Keratinocyte (primary cell): ENCODE data around the gene HEATR3.

ENCODE experiments used
- EZH2 ChIP-seq: IDR thresholded peaks from one replicate; pipeline ENCODE4 v1.6.1; 2012; ENCODE audit warnings: inconsistent platforms, mild to moderate bottlenecking, low read length, moderate library complexity
- TF ChIP-seq, protein P1 (sequence below), 3 experiments: IDR thresholded peaks in 1 of 3; conservative IDR thresholded peaks in 1 of 3; optimal IDR thresholded peaks in 1 of 3; 2 replicates in 2 of 3; 3 replicates in 1 of 3; pipeline versions ENCODE3 to v1.5.1; 2011; ENCODE audit warnings: low read length in 3 of 3, mild to moderate bottlenecking in 3 of 3, moderate library complexity in 2 of 3, control low read depth in 1 of 3, inconsistent platforms in 1 of 3; ENCODE audit not compliant: insufficient read depth in 2 of 3; ENCODE audit errors: extremely low read depth in 1 of 3

DNA sequence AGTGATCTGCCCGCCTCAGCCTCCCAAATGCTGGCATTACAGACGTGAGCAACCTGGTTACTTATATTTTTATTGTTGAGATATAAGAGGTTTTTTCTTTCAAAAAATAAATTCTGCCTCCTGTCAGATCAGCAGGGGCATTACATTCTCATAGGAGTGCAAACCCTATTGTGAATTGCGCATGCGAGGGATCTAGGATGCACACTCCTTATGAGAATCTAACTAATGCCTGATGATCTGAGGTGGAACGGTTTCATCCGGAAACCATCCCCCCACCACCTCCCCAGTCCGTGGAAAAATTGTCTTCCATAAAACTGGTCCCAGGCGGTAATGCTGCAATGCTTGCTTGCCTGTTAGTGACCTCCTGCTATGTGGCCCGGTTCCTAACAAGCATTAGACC is 48.2 kb upstream of the HEATR3 start:
- TF ChIP-seq, protein P1, sequence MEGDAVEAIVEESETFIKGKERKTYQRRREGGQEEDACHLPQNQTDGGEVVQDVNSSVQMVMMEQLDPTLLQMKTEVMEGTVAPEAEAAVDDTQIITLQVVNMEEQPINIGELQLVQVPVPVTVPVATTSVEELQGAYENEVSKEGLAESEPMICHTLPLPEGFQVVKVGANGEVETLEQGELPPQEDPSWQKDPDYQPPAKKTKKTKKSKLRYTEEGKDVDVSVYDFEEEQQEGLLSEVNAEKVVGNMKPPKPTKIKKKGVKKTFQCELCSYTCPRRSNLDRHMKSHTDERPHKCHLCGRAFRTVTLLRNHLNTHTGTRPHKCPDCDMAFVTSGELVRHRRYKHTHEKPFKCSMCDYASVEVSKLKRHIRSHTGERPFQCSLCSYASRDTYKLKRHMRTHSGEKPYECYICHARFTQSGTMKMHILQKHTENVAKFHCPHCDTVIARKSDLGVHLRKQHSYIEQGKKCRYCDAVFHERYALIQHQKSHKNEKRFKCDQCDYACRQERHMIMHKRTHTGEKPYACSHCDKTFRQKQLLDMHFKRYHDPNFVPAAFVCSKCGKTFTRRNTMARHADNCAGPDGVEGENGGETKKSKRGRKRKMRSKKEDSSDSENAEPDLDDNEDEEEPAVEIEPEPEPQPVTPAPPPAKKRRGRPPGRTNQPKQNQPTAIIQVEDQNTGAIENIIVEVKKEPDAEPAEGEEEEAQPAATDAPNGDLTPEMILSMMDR (optimal IDR thresholded peaks at IDR 0.05 in 1 of 3, IDR thresholded peaks at IDR 0.05 in 1 of 3, conservative IDR thresholded peaks at IDR 0.05 in 1 of 3; ENCODE audit: extremely low read depth in 1 of 3, insufficient read depth in 2 of 3, low read length in 3 of 3) = no peak
- TF ChIP-seq EZH2 = no peak
